ENCODE measurements around the gene PRMT5.
"Not testable (repeated sequence)": the region's sequence is repeated elsewhere in the genome, so short reads cannot be mapped to it uniquely, and the experiment has no call there.

Gene PRMT5

GRCh38 chr14:22918804-22919600, 10.2 kb downstream of the PRMT5 start, which contains the start of gene RBM23:
RBM23 (minus strand) TSS chr14:22919149.
- Histone ChIP-seq H3K18ac (ENCODE audit: low read length) (peak within 1 kb of the TSS; percentile 79), H2BK5ac (ENCODE audit: low read length) (no peak within 1 kb of the TSS), H2BK12ac (ENCODE audit: low read length) (no peak within 1 kb of the TSS), H4K8ac (ENCODE audit: low read depth, low read length) (no peak within 1 kb of the TSS), H2BK15ac (ENCODE audit: low read length) (no peak within 1 kb of the TSS), H3K4me2 (ENCODE audit: insufficient read depth, low read length, poor library complexity, severe bottlenecking) (peak within 1 kb of the TSS; percentile 63), H4K91ac (ENCODE audit: low read depth, low read length, poor library complexity) (no peak within 1 kb of the TSS), H2AFZ (ENCODE audit: low read length) (peak within 1 kb of the TSS; percentile 87), H3K4me3 (ENCODE audit: low read length in 2 of 2) (peak within 1 kb of the TSS; percentile 58 to 83), H2AK5ac (ENCODE audit: low read depth, low read length) (no peak within 1 kb of the TSS), H2BK120ac (ENCODE audit: low read depth, low read length) (no peak within 1 kb of the TSS), H3K23ac (ENCODE audit: low read depth, low read length, poor library complexity) (no peak within 1 kb of the TSS), H3K9me3 (replicated peaks in 1 of 2; ENCODE audit: control insufficient read depth in 2 of 2, insufficient read depth in 1 of 2, low read depth in 1 of 2, low read length in 2 of 2) (no peaks in the 10 kb centered on the region), H3K79me1 (ENCODE audit: low read depth, low read length) (peaks cover 3% of the 10 kb centered on the region), H3K36me3 (replicated peaks in 1 of 2; ENCODE audit: control insufficient read depth in 2 of 2, insufficient read depth in 2 of 2, low read length in 2 of 2) (peaks cover 30 to 75% of the 10 kb centered on the region in 2 donors), H3K27me3 (ENCODE audit: control insufficient read depth in 3 of 3, insufficient read depth in 3 of 3, low read depth in 1 of 3, low read length in 3 of 3) (no peaks in the 10 kb centered on the region), H3K4me1 (ENCODE audit: control insufficient read depth in 2 of 2, insufficient read depth in 1 of 2, low read depth in 1 of 2, low read length in 2 of 2) (peaks cover 6% of the 10 kb centered on the region in 2 donors), H3K4ac (ENCODE audit: low read length) (no peak within 1 kb of the TSS), H3K14ac (ENCODE audit: low read length) (no peak within 1 kb of the TSS), H3K9ac (ENCODE audit: low read depth, low read length, poor library complexity) (peak within 1 kb of the TSS; percentile 71), H3K27ac (replicated peaks; ENCODE audit: low read length) (peak within 1 kb of the TSS; percentile 92)
- peak; percentile 100 for DNase-seq (ENCODE audit: low spot score)
- WGBS, 2 donors (ENCODE audit: extremely low coverage in 2 of 2, insufficient read length in 2 of 2, insufficient replicate concordance in 1 of 2), result no CpG with 5 or more reads among the region's 46 CpGs

- no peak overlapping the region for H2BK12ac ChIP-seq (ENCODE audit: low read length)
- H3K23ac ChIP-seq (ENCODE audit: low read depth, low read length, poor library complexity), result no peak overlapping the region
- H4K8ac ChIP-seq (ENCODE audit: low read depth, low read length), result no peak overlapping the region
- no CpG with 5 or more reads among the region's 8 CpGs for WGBS, 2 donors (ENCODE audit: extremely low coverage in 2 of 2, insufficient read length in 2 of 2, insufficient replicate concordance in 1 of 2)
- no peak overlapping the region for H2BK15ac ChIP-seq (ENCODE audit: low read length)
- H3K36me3 ChIP-seq (replicated peaks in 1 of 2; ENCODE audit: control insufficient read depth in 2 of 2, insufficient read depth in 2 of 2, low read length in 2 of 2), result peaks cover 9 to 69% of the 10 kb centered on the region in 2 donors
- no peaks in the 10 kb centered on the region for H3K27me3 ChIP-seq (ENCODE audit: control insufficient read depth in 3 of 3, insufficient read depth in 3 of 3, low read depth in 1 of 3, low read length in 3 of 3)
- peaks cover 3% of the 10 kb centered on the region for H3K79me1 ChIP-seq (ENCODE audit: low read depth, low read length)
- no peak overlapping the region for H3K4ac ChIP-seq (ENCODE audit: low read length)
- H3K18ac ChIP-seq (ENCODE audit: low read length), result no peak overlapping the region
- H3K9me3 ChIP-seq (replicated peaks in 1 of 2; ENCODE audit: control insufficient read depth in 2 of 2, insufficient read depth in 1 of 2, low read depth in 1 of 2, low read length in 2 of 2), result no peaks in the 10 kb centered on the region
- H3K9ac ChIP-seq (ENCODE audit: low read depth, low read length, poor library complexity), result no peak overlapping the region
- no peak overlapping the region for H3K14ac ChIP-seq (ENCODE audit: low read length)
- H2BK120ac ChIP-seq (ENCODE audit: low read depth, low read length), result no peak overlapping the region
- no peak for DNase-seq (ENCODE audit: low spot score)
- no peak overlapping the region for H2AFZ ChIP-seq (ENCODE audit: low read length)
- peaks cover 6% of the 10 kb centered on the region in 2 donors for H3K4me1 ChIP-seq (ENCODE audit: control insufficient read depth in 2 of 2, insufficient read depth in 1 of 2, low read depth in 1 of 2, low read length in 2 of 2)
- no peak overlapping the region for H3K27ac ChIP-seq (replicated peaks; ENCODE audit: low read length)
- H2AK5ac ChIP-seq (ENCODE audit: low read depth, low read length), result no peak overlapping the region
- no peak overlapping the region for H2BK5ac ChIP-seq (ENCODE audit: low read length)
- no peak overlapping the region for H3K4me3 ChIP-seq (ENCODE audit: low read length in 2 of 2)
- H3K4me2 ChIP-seq (ENCODE audit: insufficient read depth, low read length, poor library complexity, severe bottlenecking), result no peak overlapping the region
- no peak overlapping the region for H4K91ac ChIP-seq (ENCODE audit: low read depth, low read length, poor library complexity)
Measured at GRCh38 chr14:22915886-22916521, 13.2 kb downstream of the PRMT5 start.

GRCh38 chr14:22914836-22915235, 14.3 kb downstream of the PRMT5 start:
- H3K36me3 ChIP-seq (replicated peaks in 1 of 2; ENCODE audit: control insufficient read depth in 2 of 2, insufficient read depth in 2 of 2, low read length in 2 of 2), result peaks cover 0 to 67% of the 10 kb centered on the region in 2 donors
- H3K9ac ChIP-seq (ENCODE audit: low read depth, low read length, poor library complexity); H3K14ac ChIP-seq (ENCODE audit: low read length); H2BK5ac ChIP-seq (ENCODE audit: low read length); H3K79me1 ChIP-seq (ENCODE audit: low read depth, low read length); H3K18ac ChIP-seq (ENCODE audit: low read length); H2BK12ac ChIP-seq (ENCODE audit: low read length); H3K27me3 ChIP-seq (ENCODE audit: control insufficient read depth in 3 of 3, insufficient read depth in 3 of 3, low read depth in 1 of 3, low read length in 3 of 3); H2AFZ ChIP-seq (ENCODE audit: low read length); H3K4ac ChIP-seq (ENCODE audit: low read length); H4K91ac ChIP-seq (ENCODE audit: low read depth, low read length, poor library complexity); H2BK120ac ChIP-seq (ENCODE audit: low read depth, low read length); H3K27ac ChIP-seq (replicated peaks; ENCODE audit: low read length); H4K8ac ChIP-seq (ENCODE audit: low read depth, low read length); H2AK5ac ChIP-seq (ENCODE audit: low read depth, low read length); H3K4me2 ChIP-seq (ENCODE audit: insufficient read depth, low read length, poor library complexity, severe bottlenecking); H2BK15ac ChIP-seq (ENCODE audit: low read length); H3K23ac ChIP-seq (ENCODE audit: low read depth, low read length, poor library complexity); H3K9me3 ChIP-seq (replicated peaks in 1 of 2; ENCODE audit: control insufficient read depth in 2 of 2, insufficient read depth in 1 of 2, low read depth in 1 of 2, low read length in 2 of 2); DNase-seq (ENCODE audit: low spot score); H3K4me1 ChIP-seq (ENCODE audit: control insufficient read depth in 2 of 2, insufficient read depth in 1 of 2, low read depth in 1 of 2, low read length in 2 of 2); H3K4me3 ChIP-seq (ENCODE audit: low read length in 2 of 2): not testable (repeated sequence)
- WGBS, 2 donors (ENCODE audit: extremely low coverage in 2 of 2, insufficient read length in 2 of 2, insufficient replicate concordance in 1 of 2), result no CpG with 5 or more reads among the region's 4 CpGs

GRCh38 chr14:22910916-22911315, 18.3 kb downstream of the PRMT5 start:
- H2BK15ac ChIP-seq (ENCODE audit: low read length), result no peak overlapping the region
- H3K14ac ChIP-seq (ENCODE audit: low read length), result no peak overlapping the region
- H3K9me3 ChIP-seq (replicated peaks in 1 of 2; ENCODE audit: control insufficient read depth in 2 of 2, insufficient read depth in 1 of 2, low read depth in 1 of 2, low read length in 2 of 2), result no peaks in the 10 kb centered on the region
- no peak overlapping the region for H3K9ac ChIP-seq (ENCODE audit: low read depth, low read length, poor library complexity)
- no peaks in the 10 kb centered on the region for H3K27me3 ChIP-seq (ENCODE audit: control insufficient read depth in 3 of 3, insufficient read depth in 3 of 3, low read depth in 1 of 3, low read length in 3 of 3)
- no peaks in the 10 kb centered on the region for H3K4me1 ChIP-seq (ENCODE audit: control insufficient read depth in 2 of 2, insufficient read depth in 1 of 2, low read depth in 1 of 2, low read length in 2 of 2)
- H3K4me2 ChIP-seq (ENCODE audit: insufficient read depth, low read length, poor library complexity, severe bottlenecking), result no peak overlapping the region
- peaks cover under 1% of the 10 kb centered on the region for H3K79me1 ChIP-seq (ENCODE audit: low read depth, low read length)
- H2BK5ac ChIP-seq (ENCODE audit: low read length), result no peak overlapping the region
- H4K91ac ChIP-seq (ENCODE audit: low read depth, low read length, poor library complexity), result no peak overlapping the region
- H4K8ac ChIP-seq (ENCODE audit: low read depth, low read length), result no peak overlapping the region
- DNase-seq (ENCODE audit: low spot score), result no peak
- H3K27ac ChIP-seq (replicated peaks; ENCODE audit: low read length), result no peak overlapping the region
- H2BK120ac ChIP-seq (ENCODE audit: low read depth, low read length), result no peak overlapping the region
- H3K23ac ChIP-seq (ENCODE audit: low read depth, low read length, poor library complexity), result no peak overlapping the region
- H3K4me3 ChIP-seq (ENCODE audit: low read length in 2 of 2), result no peak overlapping the region
- H3K4ac ChIP-seq (ENCODE audit: low read length), result no peak overlapping the region
- no peak overlapping the region for H2AFZ ChIP-seq (ENCODE audit: low read length)
- H2BK12ac ChIP-seq (ENCODE audit: low read length), result no peak overlapping the region
- H2AK5ac ChIP-seq (ENCODE audit: low read depth, low read length), result no peak overlapping the region
- peaks cover 9 to 84% of the 10 kb centered on the region in 2 donors for H3K36me3 ChIP-seq (replicated peaks in 1 of 2; ENCODE audit: control insufficient read depth in 2 of 2, insufficient read depth in 2 of 2, low read length in 2 of 2)
- no peak overlapping the region for H3K18ac ChIP-seq (ENCODE audit: low read length)
- WGBS, 2 donors (ENCODE audit: extremely low coverage in 2 of 2, insufficient read length in 2 of 2, insufficient replicate concordance in 1 of 2), result no CpG with 5 or more reads among the region's 5 CpGs

Data from neuronal stem cell (in vitro differentiated cells).